ENCODE results near the gene POU3F3.

Gene POU3F3

DNA sequence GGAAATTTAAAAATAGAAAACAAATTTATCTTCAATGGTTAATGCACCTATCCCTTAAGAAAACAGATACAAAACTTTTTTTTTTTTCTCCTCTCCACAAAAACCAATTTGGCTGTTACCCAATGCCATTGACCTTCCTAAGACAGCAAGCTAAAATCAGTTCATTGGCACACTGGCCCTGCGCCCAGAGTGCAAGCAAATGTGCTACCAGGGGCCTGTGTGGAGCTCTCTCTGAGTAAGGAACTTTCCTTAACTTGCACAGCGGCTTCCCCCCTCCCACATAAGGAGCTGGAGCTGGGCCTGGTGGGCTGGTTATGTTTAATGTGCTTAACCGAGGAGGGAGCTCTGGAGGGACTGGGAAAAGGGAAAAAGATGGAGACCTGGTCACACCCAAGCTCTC is 17.6 kb upstream of the POU3F3 start:
- H3K4me3 ChIP-seq (replicated peaks; ENCODE audit: insufficient read depth, low read length): no peak overlapping the region
- TF ChIP-seq SPI1 (IDR thresholded peaks at IDR 0.05; ENCODE audit: borderline replicate concordance, low read depth) (no peak), POLR2AphosphoS5 (IDR thresholded peaks at IDR 0.05; ENCODE audit: low read depth) (no peak), CTCF (IDR thresholded peaks at IDR 0.05; ENCODE audit: insufficient read depth, low read length) (no peak), GABPA (IDR thresholded peaks at IDR 0.05; ENCODE audit: low read depth) (no peak)
- TF ChIP-seq, protein P1, sequence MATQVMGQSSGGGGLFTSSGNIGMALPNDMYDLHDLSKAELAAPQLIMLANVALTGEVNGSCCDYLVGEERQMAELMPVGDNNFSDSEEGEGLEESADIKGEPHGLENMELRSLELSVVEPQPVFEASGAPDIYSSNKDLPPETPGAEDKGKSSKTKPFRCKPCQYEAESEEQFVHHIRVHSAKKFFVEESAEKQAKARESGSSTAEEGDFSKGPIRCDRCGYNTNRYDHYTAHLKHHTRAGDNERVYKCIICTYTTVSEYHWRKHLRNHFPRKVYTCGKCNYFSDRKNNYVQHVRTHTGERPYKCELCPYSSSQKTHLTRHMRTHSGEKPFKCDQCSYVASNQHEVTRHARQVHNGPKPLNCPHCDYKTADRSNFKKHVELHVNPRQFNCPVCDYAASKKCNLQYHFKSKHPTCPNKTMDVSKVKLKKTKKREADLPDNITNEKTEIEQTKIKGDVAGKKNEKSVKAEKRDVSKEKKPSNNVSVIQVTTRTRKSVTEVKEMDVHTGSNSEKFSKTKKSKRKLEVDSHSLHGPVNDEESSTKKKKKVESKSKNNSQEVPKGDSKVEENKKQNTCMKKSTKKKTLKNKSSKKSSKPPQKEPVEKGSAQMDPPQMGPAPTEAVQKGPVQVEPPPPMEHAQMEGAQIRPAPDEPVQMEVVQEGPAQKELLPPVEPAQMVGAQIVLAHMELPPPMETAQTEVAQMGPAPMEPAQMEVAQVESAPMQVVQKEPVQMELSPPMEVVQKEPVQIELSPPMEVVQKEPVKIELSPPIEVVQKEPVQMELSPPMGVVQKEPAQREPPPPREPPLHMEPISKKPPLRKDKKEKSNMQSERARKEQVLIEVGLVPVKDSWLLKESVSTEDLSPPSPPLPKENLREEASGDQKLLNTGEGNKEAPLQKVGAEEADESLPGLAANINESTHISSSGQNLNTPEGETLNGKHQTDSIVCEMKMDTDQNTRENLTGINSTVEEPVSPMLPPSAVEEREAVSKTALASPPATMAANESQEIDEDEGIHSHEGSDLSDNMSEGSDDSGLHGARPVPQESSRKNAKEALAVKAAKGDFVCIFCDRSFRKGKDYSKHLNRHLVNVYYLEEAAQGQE (IDR thresholded peaks at IDR 0.05; ENCODE audit: insufficient replicate concordance, low read depth): no peak

GRCh38 chr2:104836841-104837240 is 17.1 kb upstream of the POU3F3 start:
- no peak overlapping the region for H3K4me3 ChIP-seq (replicated peaks; ENCODE audit: insufficient read depth, low read length)
- DNase-seq (ENCODE audit: low read depth in 1 of 2, low spot score in 1 of 2): no peak
- H3K27ac ChIP-seq (replicated peaks): no peak overlapping the region
- peaks cover 10% of the 10 kb centered on the region for H3K27me3 ChIP-seq (ENCODE audit: insufficient read depth, poor library complexity, severe bottlenecking)
- TF ChIP-seq CTCF (IDR thresholded peaks at IDR 0.05; ENCODE audit: insufficient read depth, low read length) (no peak), GABPA (IDR thresholded peaks at IDR 0.05; ENCODE audit: low read depth) (no peak), SPI1 (IDR thresholded peaks at IDR 0.05; ENCODE audit: borderline replicate concordance, low read depth) (no peak)
- TF ChIP-seq, protein P1 (IDR thresholded peaks at IDR 0.05; ENCODE audit: insufficient replicate concordance, low read depth): no peak

More for the DNA sequence above, 17.6 kb upstream of the POU3F3 start:
- no peak for DNase-seq (ENCODE audit: low read depth in 1 of 2, low spot score in 1 of 2)
- Histone ChIP-seq H3K27me3 (ENCODE audit: insufficient read depth, poor library complexity, severe bottlenecking) (peaks cover 5% of the 10 kb centered on the region), H3K27ac (replicated peaks) (no peak overlapping the region)

- Histone ChIP-seq H3K27ac (replicated peaks) (no peak overlapping the region), H3K27me3 (ENCODE audit: insufficient read depth, poor library complexity, severe bottlenecking) (peaks cover 39% of the 10 kb centered on the region), H3K4me3 (replicated peaks; ENCODE audit: insufficient read depth, low read length) (no peak overlapping the region)
- TF ChIP-seq GABPA (IDR thresholded peaks at IDR 0.05; ENCODE audit: low read depth): no peak
- TF ChIP-seq, protein P1 (IDR thresholded peaks at IDR 0.05; ENCODE audit: insufficient replicate concordance, low read depth): no peak
- no peak for TF ChIP-seq SPI1 (IDR thresholded peaks at IDR 0.05; ENCODE audit: borderline replicate concordance, low read depth)
- TF ChIP-seq POLR2AphosphoS5 (IDR thresholded peaks at IDR 0.05; ENCODE audit: low read depth): no peak
- TF ChIP-seq CTCF (IDR thresholded peaks at IDR 0.05; ENCODE audit: insufficient read depth, low read length): no peak
- no peak for DNase-seq (ENCODE audit: low read depth in 1 of 2, low spot score in 1 of 2)
Observed at GRCh38 chr2:104840156-104840555, 13.8 kb upstream of the POU3F3 start.
